B cell (primary cell): ENCODE measurements around the gene KAZN. TPM values are rescaled to one million over a fixed set of nuclear protein-coding genes. Genes with fewer than 3 reads are reported as not detected.

Experiments used
- ATAC-seq: fragments of 200-7000 bp; cut with Tn5 transposase; one replicate; pipeline ENCODE4 v1.10.0; 2021; ENCODE audit warnings: low read depth, mild to moderate bottlenecking, moderate number of reproducible peaks, moderate library complexity
- CTCF ChIA-PET: fragments of 350-600 bp; sonication (Branson Sonifier 250); formaldehyde crosslinking; loops from one replicate; lab custom pipeline; 2021; ENCODE audit warnings: antibody characterized with exemption, inconsistent platforms; lab: Charles Lee
- POLR2A ChIA-PET: fragments of 350-600 bp; sonication (Branson Sonifier 250); formaldehyde crosslinking; loops from one replicate; lab custom pipeline; 2021; ENCODE audit warnings: antibody characterized with exemption; lab: Charles Lee
- DNase-seq: peaks from one replicate; pipeline ENCODE4 v3.0.0; 2013
- H2AFZ ChIP-seq: 2 replicates; pipeline ENCODE4 v1.6.1; 2012; ENCODE audit warnings: mild to moderate bottlenecking, low read depth, low read length; ENCODE audit not compliant: insufficient read depth, poor library complexity, severe bottlenecking
- H3K27ac ChIP-seq, 2 donors: 1 replicate in 1 of 2; 2 replicates in 1 of 2; pipeline ENCODE4 v1.5.1; 2012 to 2013; ENCODE audit warnings: low read length in 2 of 2, mild to moderate bottlenecking in 2 of 2, moderate library complexity in 1 of 2
- H3K27me3 ChIP-seq, 4 experiments: fragments of 200-600 bp in 1 of 4; sonication (generic) in 1 of 4; replicated peaks in 1 of 4; 1 replicate in 2 of 4; 2 replicates in 2 of 4; pipeline versions ENCODE4 v1.6.1 to v1.7.0; 2013 to 2016; ENCODE audit warnings: low read length in 3 of 4, mild to moderate bottlenecking in 2 of 4, mixed read lengths in 1 of 4, moderate library complexity in 1 of 4; ENCODE audit not compliant: insufficient read depth in 4 of 4, control insufficient read depth in 3 of 4; ENCODE audit errors: control extremely low read depth in 1 of 4
- H3K36me3 ChIP-seq, 2 experiments: replicated peaks in 1 of 2; 1 replicate in 1 of 2; 2 replicates in 1 of 2; pipeline versions ENCODE4 v1.6.1 to v1.7.1; 2013; ENCODE audit warnings: low read length in 1 of 2; ENCODE audit not compliant: insufficient read depth in 2 of 2, control insufficient read depth in 1 of 2; ENCODE audit errors: control extremely low read depth in 1 of 2, extremely low read depth in 1 of 2
- H3K4me1 ChIP-seq, 2 donors: fragments of 200-600 bp in 1 of 2; sonication (generic) in 1 of 2; 1 replicate in 1 of 2; 2 replicates in 1 of 2; pipeline versions ENCODE4 v1.5.1 to v1.6.1; 2013 to 2017; ENCODE audit warnings: low read length in 2 of 2; ENCODE audit not compliant: control insufficient read depth in 2 of 2, insufficient read depth in 2 of 2
- H3K4me2 ChIP-seq: replicated peaks from 2 replicates; pipeline ENCODE3; 2012; ENCODE audit warnings: mild to moderate bottlenecking, low read depth, low read length; ENCODE audit not compliant: poor library complexity, severe bottlenecking
- H3K4me3 ChIP-seq, 5 experiments: fragments of 200-600 bp in 1 of 5; sonication (generic) in 1 of 5; 1 replicate in 3 of 5; 2 replicates in 2 of 5; pipeline versions ENCODE4 v1.5.1 to v1.7.0; 2011 to 2016; ENCODE audit warnings: low read length in 4 of 5, mild to moderate bottlenecking in 4 of 5, low read depth in 2 of 5, control low read depth in 1 of 5, moderate library complexity in 1 of 5; ENCODE audit not compliant: insufficient read depth in 1 of 5; ENCODE audit errors: control extremely low read depth in 1 of 5, extremely low read depth in 1 of 5
- H3K79me2 ChIP-seq: fragments of 200-600 bp; sonication (generic); one replicate; pipeline ENCODE4 v1.6.0; 2016; ENCODE audit warnings: low read length; ENCODE audit not compliant: control insufficient read depth, insufficient read depth
- H3K9ac ChIP-seq: fragments of 200-600 bp; sonication (generic); 2 replicates; pipeline ENCODE4 v1.6.1; 2017; ENCODE audit warnings: mild to moderate bottlenecking, low read length, moderate library complexity
- H3K9me3 ChIP-seq, 3 donors: one replicate each; pipeline versions ENCODE4 v1.6.1 to v1.7.1; 2013; ENCODE audit warnings: low read length in 2 of 3; ENCODE audit not compliant: control insufficient read depth in 2 of 3, insufficient read depth in 1 of 3; ENCODE audit errors: control extremely low read depth in 1 of 3
- H4K20me1 ChIP-seq: 2 replicates; pipeline ENCODE4 v1.6.0; 2012; ENCODE audit warnings: mild to moderate bottlenecking, low read length; ENCODE audit not compliant: insufficient read depth, control insufficient read depth, poor library complexity, severe bottlenecking
- H3K27ac Mint-ChIP-seq: one replicate; pipeline ENCODE4 v1.8.0; 2021; ENCODE audit warnings: mixed read lengths
- H3K27me3 Mint-ChIP-seq: one replicate; pipeline ENCODE4 v1.8.0; 2021; ENCODE audit warnings: mixed read lengths
- H3K4me1 Mint-ChIP-seq: one replicate; pipeline ENCODE4 v1.8.0; 2021; ENCODE audit warnings: mixed read lengths
- H3K4me3 Mint-ChIP-seq: one replicate; pipeline ENCODE4 v1.8.0; 2021; ENCODE audit warnings: mixed read lengths
- H3K9me3 Mint-ChIP-seq: one replicate; pipeline ENCODE4 v1.8.0; 2022; ENCODE audit warnings: mixed read lengths; ENCODE audit not compliant: insufficient read depth
- EZH2 ChIP-seq: IDR thresholded peaks from 2 replicates; pipeline ENCODE4 v1.6.1; 2012; ENCODE audit warnings: borderline replicate concordance, low read depth, mild to moderate bottlenecking, moderate library complexity, low read length; ENCODE audit not compliant: insufficient read depth, poor library complexity, severe bottlenecking
- WGBS: methylation state at CpG from one replicate; pipeline ENCODE4 v1.1.5; 2013; ENCODE audit warnings: missing lambda C conversion rate; ENCODE audit not compliant: insufficient coverage; 5-methylcytosine and 5-hydroxymethylcytosine counted together
- intact Hi-C: fragments of 100-400 bp; cut with micrococcal nuclease; formaldehyde crosslinking; loops from one replicate; pipeline ENCODE4 v1.10.0; 2022
- polyA plus RNA-seq: library from polyadenylated mRNA; depleted of rRNA; stranded (reverse); fragments of >200 nt; gene quantifications from 2 replicates; pipeline ENCODE4 v1.2.3, GENCODE V29; 2012
- total RNA-seq, 2 donors: library from RNA; stranded (reverse); fragments of 120-200 nt in 1 of 2; gene quantifications; 1 replicate in 1 of 2; 2 replicates in 1 of 2; pipeline versions ENCODE4 v1.2.3 to v1.2.4, GENCODE V29; 2013 to 2022
- TF ChIP-seq, protein P1 (sequence below): fragments of 200-600 bp; IDR thresholded peaks from one replicate; pipeline ENCODE4 v1.8.0; 2022; ENCODE audit warnings: antibody characterized with exemption, mild to moderate bottlenecking

Gene KAZN
- total and polyA plus RNA-seq, 2 donors (not counting 1 experiment from before 2014, with no cell fraction given), result 0.13 to 0.39 TPM

DNA sequence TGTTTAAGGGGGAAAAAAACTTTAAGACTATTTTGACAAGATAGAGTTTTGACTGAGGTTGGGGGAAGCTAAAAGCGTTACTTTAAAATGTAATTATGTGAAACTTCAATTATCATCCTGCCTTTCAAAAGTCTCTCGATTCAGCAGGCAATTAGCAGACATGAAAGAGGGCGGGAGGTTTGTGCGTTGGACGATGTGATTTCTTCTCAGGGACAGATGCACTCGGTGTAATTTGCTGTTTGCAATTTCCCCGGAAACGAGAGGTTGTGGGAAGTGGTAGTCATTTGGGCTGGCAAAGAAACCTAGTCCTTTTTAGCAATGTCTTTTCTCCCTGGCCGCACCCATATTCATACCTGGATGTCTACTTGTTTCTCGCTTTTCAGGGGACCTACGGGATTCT is 27.1 kb downstream of the KAZN start:
- peaks cover 0 to 4% (median 0%) of the 10 kb centered on the region in 3 donors for H3K9me3 ChIP-seq
- intact Hi-C loops, result no loop called here
- no peaks in the 10 kb centered on the region for H3K36me3 ChIP-seq
- no peak overlapping the region for H3K4me2 ChIP-seq
- 67% methylated on average over 1 of the region's 11 CpGs for WGBS
- peaks cover 7% of the 10 kb centered on the region for H3K27me3 Mint-ChIP-seq
- H3K4me1 Mint-ChIP-seq, result no peaks in the 10 kb centered on the region
- no peak for ATAC-seq
- ChIA-PET CTCF (no interaction called here), POLR2A (no interaction called here)
- H3K4me3 ChIP-seq, result no peak overlapping the region
- TF ChIP-seq EZH2, result no peak
- TF ChIP-seq, protein P1, sequence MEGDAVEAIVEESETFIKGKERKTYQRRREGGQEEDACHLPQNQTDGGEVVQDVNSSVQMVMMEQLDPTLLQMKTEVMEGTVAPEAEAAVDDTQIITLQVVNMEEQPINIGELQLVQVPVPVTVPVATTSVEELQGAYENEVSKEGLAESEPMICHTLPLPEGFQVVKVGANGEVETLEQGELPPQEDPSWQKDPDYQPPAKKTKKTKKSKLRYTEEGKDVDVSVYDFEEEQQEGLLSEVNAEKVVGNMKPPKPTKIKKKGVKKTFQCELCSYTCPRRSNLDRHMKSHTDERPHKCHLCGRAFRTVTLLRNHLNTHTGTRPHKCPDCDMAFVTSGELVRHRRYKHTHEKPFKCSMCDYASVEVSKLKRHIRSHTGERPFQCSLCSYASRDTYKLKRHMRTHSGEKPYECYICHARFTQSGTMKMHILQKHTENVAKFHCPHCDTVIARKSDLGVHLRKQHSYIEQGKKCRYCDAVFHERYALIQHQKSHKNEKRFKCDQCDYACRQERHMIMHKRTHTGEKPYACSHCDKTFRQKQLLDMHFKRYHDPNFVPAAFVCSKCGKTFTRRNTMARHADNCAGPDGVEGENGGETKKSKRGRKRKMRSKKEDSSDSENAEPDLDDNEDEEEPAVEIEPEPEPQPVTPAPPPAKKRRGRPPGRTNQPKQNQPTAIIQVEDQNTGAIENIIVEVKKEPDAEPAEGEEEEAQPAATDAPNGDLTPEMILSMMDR, result no peak
- DNase-seq, result no peak
- no peak overlapping the region for H3K4me3 Mint-ChIP-seq
- H3K27ac Mint-ChIP-seq, result no peak overlapping the region
- H2AFZ ChIP-seq, result no peak overlapping the region
- no peaks in the 10 kb centered on the region for H4K20me1 ChIP-seq
- no peak overlapping the region for H3K9ac ChIP-seq
- no peak overlapping the region for H3K27ac ChIP-seq
- H3K9me3 Mint-ChIP-seq, result peaks cover 4% of the 10 kb centered on the region
- H3K27me3 ChIP-seq, result no peaks in the 10 kb centered on the region
- no peaks in the 10 kb centered on the region for H3K79me2 ChIP-seq
- no peaks in the 10 kb centered on the region for H3K4me1 ChIP-seq

DNA sequence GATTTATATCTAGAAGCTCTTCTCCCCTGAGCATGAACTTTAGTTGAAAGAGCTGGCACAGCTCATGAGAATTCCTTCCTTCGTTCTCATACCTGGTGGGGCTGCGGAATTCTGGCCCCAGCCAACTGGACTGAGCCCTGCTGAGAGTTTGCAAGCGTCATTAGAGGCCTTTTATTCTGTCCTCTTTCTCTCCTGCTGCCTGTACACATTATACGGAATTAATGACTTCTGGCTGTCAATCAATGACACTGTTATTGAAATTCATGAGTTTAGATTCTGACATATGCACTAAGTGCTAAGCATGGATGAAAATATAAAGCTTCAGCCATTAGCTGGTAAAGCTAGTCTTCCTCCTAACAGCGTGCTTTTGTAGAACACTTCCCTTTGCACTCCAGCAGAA is 27.5 kb downstream of the KAZN start:
- no peaks in the 10 kb centered on the region for H4K20me1 ChIP-seq
- no peaks in the 10 kb centered on the region for H3K36me3 ChIP-seq
- no peaks in the 10 kb centered on the region for H3K27me3 ChIP-seq
- WGBS, result 98% methylated on average over 3 of the region's 5 CpGs
- H2AFZ ChIP-seq, result no peak overlapping the region
- DNase-seq (no peak), ATAC-seq (no peak)
- Mint-ChIP-seq H3K27ac (no peak overlapping the region), H3K4me3 (no peak overlapping the region), H3K9me3 (peaks cover 4% of the 10 kb centered on the region), H3K4me1 (no peaks in the 10 kb centered on the region), H3K27me3 (peaks cover 7% of the 10 kb centered on the region)
- intact Hi-C loops, result no loop called here
- no peak for TF ChIP-seq EZH2
- TF ChIP-seq, protein P1, result no peak
- H3K27ac ChIP-seq, result no peak overlapping the region
- no peak overlapping the region for H3K9ac ChIP-seq
- peaks cover 0 to under 1% (median 0%) of the 10 kb centered on the region in 3 donors for H3K9me3 ChIP-seq
- no peak overlapping the region for H3K4me3 ChIP-seq
- H3K79me2 ChIP-seq, result no peaks in the 10 kb centered on the region
- H3K4me2 ChIP-seq, result no peak overlapping the region
- POLR2A ChIA-PET, result no interaction called here
- no peaks in the 10 kb centered on the region for H3K4me1 ChIP-seq
- CTCF ChIA-PET, result no interaction called here
